Fibroblast of peridontal ligament (primary cell): ENCODE measurements around the gene OGFOD2.

ENCODE experiments used
- DNase-seq: peaks from one replicate; pipeline ENCODE4 v3.0.0-alpha.2; 2010; ENCODE audit errors: extremely low read depth

The OGFOD2 gene

DNA sequence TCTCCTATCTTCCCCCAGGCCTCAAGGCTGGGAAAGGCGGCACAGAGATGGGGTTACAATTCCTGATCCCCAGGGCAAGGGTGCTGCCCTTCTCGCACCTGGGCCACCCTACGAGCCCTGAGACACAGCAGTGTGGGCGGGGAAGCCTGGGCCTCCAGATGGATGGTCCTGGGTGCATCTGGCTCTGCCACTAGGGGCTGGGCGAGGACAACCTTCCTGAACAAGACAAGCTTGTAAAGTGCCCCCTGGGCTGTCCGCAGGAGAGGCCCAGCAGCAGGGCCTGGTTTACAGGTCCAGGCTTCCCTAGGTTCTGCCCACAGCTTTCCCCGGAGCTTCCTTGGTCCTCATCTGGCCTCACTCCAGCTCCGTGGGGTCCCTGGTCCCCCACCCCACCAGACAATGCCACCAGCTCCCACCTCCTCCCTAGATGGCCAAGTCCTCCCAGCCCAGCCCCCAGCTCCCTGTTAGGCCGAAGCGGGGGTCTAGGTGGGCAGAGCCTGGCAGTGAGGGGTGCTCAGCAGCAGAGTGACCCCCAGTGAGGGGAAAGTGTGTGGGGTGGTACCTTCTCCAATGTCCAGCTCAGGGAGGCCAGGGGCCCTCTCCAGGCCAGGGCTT, 14.3 kb downstream of the OGFOD2 start:
- no peak for DNase-seq

DNA sequence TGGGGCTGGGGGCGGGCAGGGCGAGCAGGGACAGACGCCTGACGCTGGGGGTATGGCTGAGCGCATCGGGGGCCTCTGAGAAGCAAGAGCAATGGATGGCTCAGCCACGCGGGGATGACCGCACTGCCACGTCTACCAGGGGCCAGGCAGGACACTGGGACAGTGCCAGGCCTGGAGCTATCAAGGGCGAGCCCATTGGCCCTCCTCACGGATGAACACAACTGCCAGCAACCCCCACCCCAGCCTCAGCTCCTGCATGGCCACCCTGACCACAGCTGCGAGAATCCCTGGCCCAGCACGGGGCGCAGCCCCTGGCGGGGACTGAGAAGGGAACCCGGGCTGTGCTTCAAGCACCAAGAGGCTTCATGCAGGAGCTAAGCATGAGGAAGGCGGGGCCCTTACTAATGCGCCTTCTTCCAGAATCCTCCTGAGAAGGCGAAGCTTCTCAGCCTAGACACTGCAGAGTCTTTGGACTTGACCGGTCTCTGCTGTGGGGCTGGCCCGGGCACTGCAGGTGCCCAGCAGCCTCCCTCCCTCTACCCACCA, 14.9 kb downstream of the OGFOD2 start:
- DNase-seq: no peak

DNA sequence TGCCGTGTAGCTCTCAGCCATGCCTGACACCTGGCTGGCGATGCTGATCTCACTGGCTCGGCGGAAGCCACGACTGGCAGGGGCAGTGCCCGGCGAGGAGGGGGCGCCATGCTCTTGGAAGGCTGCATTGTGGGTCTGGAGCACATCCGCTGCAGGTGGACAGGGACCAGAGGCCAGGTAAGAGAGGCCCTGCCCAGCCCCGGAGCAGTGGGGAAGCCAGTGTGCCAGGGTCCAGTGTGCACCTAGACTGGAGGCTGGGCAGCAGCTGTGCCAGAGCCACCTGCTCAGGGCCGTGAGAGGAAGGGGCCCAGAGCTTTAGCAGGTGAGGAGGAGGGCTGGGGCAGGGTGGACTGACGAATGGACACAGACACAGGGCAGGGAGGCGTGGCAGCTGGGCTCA, 15.5 kb downstream of the OGFOD2 start:
- no peak for DNase-seq

DNA sequence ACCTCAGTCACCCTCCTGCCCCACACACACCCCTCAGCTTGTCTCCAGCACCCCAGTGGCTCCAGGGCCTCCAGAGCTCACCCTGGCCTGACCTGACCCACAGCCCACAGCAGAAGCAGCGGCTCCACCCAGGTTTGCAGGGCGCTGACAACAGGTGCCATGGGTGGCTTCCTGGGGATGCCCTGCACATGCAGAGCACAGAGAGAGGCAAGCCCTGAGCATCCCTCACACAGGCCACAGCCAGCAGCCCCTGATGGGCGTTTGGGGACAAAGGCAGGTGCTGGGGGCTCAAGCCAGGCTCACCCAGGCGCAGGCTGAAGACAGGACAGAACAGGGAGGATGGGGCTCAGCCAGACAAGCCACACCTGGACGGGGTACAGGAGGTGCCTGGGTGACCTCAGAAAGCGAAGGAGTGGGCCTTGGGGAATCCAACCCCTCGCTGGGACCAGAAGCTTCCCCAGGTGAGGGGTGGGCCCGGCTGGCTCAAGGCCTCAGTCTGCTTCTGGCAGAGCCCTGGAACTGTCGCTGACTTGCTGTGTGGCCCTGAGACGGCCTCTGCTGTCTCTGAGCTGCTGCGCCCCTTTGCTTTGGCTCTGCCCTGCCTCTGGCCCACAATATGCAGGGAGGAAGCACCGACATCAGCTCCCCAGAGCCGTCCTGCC, 16.0 kb downstream of the OGFOD2 start:
- DNase-seq: no peak

DNA sequence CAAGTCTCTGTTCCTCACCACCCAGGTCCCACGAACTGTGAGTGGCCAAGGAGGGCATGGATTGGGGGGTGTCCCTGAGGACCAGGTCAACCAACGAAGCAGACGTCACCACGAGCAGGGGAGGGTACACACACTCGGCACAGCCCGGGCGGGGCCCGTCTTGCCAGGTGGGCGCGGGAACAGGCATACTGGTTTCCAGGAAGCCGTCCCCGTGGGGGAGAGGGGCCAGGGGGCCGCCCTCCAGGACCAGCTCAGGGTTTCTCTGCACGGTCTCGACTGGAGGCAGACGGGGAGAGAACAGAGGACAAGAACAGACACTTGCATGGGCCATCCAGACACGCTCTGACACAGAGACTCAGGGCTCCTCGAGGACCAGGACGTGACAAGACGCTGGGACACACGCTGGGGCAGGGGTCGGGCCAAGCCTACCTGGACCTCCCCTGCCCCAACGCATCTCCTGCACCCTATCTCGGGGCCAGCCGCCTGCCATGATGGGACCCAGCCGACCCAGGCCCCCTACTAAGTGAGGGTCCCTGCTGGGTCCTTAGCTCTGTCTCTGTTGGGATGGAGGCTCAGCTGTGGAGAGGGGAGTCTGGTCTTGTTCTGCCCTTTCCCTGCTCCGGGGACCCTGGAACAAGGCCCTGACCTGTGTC, 16.7 kb downstream of the OGFOD2 start:
- DNase-seq: no peak

DNA sequence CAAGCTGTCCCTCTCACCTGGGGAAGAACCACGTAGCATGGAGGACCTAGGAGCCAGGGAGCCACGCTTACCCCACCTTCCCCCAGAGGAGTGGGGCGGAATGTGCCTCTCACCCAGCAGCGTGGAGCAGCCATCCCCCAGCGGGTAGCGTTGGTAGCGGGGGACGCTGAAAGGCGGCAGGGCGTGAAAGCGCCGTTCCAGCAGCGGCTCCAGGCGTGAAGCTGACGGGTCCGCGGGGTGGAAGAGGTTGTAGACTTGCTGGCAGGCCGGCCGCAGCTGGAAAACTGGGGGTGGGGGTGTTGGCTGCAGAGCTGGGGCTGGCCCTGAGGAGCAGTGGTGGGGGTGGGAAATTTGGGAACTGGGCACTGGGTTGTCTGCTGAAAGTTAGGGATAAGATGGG, 17.3 kb downstream of the OGFOD2 start:
- DNase-seq: no peak

DNA sequence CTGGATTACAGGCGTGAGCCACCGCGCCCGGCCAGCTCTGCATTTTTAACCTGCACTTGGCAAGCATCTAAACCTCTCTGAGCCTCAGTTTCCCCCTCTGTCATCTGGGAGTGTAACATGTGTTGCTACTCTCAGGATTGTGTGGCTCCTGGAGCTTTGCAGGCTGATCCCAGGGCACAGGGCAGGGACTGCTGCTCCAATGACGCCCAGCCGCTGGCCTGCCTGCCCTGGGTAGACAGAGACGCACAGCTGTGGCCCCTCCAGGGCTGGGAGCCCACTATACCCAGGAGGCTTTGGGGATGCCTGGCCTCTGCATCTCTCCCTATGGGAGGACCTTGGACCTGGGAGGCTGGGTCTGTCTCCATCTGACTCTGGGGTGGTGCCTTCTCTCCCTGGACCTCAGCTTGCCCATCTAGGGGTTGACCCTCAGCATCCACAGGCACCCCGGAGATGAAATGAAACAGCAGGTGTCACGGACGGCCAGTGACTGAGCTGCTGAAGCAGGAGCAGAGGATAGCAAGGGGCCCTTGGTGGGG, 19.2 kb downstream of the OGFOD2 start:
- no peak for DNase-seq

DNA sequence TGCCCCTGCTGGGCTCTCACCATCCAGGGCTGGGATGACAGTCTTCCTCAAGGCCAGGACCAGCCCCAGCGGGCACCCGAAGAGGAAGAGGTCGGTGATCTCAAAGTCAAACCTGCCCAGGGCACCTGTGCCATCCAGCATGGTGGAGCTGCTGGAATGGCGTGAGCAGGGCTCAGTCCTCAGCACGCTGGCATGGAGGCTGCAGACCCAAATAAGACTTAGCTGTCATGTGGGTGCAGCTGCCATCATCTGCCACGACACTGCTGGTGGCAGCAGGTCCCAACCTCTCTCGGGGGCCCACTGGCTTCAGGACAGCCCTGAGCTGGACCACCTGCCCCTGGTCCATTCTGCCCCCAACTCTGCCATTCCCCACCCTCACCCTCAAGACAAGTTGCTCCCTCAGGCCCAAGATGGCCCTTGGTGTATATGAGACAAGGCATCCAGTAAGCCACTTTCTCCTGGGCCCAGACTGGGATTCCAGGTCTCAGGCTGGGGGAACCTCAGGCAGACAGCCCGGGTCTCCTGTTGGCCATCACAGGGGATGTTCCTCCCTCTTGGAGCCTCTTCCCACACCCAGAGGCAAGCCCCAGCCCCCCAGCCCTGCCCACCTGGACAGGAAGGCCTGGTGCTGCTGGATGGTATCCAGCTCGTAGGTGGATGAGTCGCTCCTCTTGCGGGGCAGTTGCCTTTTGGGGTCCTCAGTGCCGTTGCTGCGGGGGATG, 19.9 kb downstream of the OGFOD2 start:
- no peak for DNase-seq

DNA sequence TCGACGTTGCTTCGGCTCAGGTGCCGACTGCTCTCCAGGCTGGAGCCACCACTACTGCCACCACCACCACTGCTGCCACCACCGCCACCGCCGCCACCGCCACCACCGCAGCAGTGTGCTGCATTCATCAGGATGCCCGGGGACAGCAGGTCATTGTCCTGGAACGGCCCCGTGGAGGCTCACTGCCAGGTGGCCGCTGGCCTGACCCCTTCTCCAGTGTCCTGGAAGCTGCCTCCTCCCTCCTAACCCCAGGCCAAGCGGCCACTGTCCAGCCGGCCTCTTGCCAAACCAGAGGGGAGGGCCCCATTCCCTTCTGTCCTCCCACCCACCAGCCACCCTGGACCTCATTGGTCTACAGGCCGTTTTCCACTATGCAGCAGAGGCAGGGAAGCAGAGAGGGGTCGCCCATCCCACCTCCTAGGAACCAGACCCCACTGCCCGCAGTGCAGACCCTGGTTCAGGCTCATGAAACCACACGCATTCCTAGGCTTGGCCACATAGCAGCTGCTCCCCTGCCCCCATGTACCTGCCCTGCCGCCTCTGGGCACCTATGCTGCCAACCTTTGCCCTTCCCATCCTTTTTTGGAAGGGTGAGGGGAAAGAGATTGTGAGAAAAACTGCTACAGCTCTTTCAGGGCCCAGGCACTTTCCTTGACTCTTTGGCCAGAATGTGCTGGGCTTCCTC, 20.6 kb downstream of the OGFOD2 start:
- DNase-seq: no peak

DNA sequence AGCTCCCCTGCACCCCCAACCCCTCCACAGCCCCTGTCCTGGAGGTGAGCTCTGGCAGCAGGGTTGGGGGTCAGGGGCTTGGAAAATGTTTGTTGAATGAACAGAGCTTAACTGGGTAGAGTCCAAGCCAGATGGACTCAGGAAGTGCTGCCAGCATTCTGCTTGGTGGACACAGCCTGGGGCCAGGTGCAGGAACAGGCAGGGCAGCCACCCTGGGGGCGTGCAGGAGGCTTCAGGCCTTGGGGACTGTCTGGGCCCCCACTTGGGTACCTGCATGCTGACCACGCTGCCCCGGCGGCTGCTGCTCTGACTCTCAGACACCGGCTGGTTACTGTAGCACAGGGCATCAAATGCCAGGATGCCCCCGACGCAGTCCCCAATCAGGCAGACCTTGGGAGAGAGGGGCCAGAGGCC, 21.2 kb downstream of the OGFOD2 start:
- no peak for DNase-seq

DNA sequence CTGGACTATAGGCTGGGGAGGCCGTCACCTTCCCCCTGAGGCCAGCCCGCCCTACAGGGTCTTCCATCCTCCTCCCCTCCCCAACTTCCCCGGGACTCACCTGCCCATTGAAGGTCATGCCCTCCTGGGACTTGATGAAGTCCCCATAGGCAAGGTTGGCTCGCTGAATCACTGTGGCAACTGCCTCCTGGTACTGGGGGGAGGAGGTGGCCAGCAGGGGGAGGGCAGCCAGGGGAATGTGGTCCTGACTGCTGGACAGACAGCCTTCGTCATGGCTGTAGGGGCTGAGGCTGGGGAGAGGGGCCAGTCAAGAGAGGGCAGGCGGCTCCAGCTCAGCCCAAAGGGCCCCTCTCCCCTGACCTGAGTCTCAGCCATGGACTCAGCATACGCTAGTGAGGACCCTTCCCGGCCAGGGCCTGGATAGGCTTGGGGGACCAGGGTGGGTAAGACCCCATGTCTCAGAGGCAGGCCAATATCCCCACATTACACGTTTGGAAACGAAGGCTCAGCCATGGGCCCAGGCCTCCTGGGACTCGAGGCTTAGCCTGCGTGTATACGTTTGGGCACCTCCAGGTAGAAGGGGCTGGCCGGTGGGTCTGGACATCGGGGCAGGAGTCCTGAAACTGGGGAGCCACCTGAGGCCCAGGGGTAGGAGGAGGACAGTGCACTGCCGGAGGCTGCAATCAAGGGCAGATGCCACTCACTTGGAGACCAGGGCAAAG, 21.7 kb downstream of the OGFOD2 start:
- no peak for DNase-seq

DNA sequence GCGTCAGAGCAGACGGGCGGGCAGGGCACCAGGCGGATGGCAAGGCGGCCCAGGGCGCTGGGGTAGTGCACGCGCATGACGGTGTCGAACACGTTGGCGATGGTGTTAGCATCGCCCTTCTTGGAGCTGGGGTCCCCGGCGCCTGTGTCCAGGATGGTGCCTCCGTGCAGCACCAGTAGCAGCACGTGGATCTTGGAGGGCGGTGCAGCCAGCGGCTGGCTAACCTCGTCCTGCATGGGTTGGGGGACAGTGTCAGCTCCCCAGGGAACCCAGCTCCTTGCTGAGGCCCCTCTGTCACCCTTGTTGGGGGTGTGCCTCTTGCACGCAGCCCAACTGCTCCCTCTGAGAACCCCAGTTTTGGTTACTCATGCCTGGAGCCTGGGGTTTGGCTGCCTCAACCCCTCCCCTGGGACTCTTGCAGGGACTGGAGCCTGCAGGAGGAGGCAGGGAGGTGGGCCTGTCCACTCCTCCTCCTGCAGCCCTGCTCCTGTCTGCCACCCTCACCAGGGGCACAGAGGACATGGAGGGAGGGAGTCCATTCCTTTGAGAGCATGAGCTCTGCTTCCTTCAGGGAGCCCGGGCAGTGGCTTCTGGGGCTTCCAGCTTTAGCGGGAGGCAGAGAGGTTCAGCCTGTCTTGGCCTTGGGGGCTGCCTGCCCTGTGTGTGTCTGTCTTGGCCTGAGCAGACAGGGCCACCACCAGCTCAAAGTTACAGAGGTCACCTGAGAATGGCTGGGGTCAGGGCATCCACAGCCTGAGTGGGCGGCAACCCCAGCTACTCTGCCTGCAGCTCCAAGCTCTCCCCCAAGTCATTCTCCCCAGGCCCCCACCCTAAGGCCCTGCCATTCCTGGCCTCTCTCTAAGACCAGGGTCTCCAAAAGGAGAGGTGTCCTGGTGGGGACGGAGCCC, 22.6 kb downstream of the OGFOD2 start:
- DNase-seq: no peak

DNA sequence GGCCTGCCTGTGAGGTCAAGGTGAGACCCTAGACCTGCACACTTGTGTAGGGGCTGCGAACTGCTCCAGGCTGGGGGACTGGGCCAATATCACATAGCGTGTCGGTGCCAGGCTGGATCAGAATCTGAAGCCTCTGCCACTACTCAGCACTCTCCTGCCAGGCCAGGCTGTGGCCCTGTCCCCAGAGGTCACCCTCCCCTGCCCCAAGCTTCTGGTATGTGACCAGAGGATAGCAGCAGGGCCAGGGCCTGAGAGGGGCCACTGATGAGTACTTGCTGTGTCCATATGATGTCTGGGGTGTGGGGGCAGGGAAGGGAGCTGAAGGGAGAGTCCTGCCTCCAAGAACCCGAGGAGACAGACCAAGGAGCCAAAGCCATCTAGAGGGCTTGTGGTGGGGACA, 23.3 kb downstream of the OGFOD2 start:
- no peak for DNase-seq

DNA sequence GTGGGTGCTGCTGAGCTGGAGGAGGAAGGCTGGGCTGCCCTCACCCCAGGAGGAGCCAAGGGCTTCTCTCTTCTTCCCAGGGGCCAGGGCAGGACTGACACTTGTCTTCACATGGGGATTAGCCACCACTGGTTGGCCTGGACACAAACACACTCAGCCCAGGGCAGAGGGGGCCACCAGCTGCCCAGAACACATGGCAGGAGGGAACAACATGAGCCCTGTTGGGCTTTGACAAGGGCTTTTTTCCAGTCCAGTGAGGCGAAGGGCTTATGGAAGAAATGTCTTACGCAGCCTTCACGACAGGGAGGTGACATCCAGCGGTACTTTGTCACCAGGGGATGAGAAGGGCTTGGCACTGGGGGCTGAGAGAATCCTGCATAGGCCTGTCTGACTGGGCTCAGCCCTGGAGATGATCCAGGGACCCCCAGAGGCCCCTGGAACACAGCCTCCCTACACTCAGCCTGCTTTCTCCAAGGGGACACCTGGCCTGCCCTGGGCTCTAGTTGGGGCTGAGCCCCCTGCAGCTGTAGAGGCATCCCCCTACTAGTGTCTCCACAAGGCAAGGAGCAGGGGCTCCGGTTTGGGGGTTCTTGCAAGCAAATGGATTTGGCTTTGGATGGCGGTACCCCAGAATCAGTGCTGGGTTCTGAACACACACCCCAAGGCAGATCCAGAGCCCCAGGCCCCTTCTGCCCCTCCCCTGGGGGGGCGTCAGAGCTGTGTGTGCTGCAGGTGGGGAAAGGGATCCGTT, 24.3 kb downstream of the OGFOD2 start:
- DNase-seq: no peak

DNA sequence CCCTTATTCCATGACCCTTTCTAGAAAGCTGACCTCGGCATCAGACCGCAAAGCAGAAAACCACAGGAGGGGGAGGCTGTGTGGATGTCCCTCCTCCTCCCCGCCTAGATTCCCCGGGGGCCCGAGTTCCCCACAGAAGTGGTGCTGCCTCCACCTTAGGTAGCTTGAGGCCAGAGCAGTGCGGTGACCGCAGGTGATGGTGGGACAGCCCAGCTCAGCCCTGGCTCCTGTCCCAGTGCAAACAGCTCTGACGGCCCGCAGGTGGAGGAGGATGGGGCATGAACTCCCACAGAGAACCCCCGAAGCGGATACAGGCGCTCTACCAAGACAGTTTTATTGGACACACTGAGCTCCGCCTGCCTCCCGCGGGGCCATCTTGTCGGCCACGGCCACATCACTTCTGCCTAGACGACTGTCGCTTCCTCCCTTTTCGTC, 25.0 kb downstream of the OGFOD2 start:
- no peak for DNase-seq

DNA sequence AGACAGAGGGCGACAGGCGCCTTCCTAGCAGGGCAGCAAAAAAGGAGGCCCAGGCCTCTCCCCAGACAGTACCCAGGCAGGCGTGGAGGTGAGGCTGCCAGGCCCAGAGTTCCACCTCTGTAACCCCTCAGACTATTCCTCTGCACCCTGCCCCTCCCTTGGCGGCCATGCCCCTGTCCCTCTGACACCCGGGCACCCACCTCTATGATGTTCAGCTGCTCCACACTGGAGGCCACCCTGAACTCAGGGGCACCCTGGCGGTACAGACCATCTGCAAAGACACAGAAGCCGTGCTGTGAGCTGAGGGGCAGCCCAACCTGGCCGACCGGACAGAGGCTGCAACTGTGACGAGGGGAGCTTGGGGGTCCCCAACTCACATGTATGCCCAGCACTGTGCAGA, 25.5 kb downstream of the OGFOD2 start:
- no peak for DNase-seq

DNA sequence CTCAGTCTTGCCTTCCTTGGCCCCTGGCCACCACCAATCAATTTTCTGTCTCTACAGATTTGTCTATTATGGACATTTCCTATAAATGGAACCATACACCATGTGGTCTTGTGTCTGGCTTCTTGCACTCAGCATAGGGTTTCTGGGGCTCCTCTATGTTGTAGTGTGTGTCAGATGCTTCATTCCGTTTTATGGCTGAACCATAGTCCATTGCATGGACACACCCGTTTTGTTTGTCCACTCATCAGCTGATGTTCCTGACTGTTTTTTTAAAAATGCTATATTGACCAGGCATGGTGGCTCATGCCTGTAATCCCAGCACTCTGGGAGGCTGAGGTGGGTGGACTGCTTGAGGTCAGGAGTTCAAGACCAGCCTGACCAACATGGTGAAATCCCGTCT, 26.4 kb downstream of the OGFOD2 start:
- no peak for DNase-seq

DNA sequence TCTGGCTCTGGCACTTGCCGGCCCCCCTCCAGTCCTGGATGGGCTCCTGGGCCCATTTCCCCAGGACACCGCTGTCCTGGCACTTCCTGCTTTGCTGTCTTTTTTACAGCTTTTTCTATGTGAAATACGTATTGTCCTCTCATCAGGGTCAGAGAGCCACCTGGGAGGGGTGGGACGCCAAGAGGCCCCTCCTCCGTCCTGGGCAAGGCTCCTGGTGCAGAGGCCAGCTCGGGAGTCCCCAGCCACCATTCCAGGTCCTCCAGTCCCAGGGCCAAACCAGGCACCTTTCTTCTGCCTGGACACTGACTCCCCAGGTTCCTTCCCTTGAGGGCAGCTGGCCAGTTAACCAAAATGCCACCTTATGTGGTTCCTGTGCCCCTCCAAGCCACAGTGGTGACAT, 28.2 kb downstream of the OGFOD2 start:
- no peak for DNase-seq

DNA sequence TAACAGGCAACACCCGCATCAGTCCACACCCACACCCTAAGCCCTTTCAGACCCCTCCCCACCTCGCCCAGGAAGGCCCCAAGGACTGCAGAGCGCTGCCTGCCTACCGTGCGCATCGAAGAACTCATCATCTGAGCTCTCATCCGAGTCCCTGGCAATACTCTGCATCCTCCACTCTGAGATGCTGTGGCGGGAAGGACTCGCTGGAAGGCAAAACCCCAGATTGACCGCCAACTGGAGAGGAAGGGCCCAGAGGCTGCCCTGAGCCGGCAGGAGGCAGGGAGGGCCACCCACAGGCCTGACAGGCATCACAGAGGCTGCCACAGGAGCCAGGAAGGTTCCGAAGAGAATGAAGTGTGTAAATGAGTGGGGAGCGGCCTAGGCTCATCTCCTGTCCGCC, 29.2 kb downstream of the OGFOD2 start:
- DNase-seq: no peak
